Measurements from ENCODE around the gene NRARP. TPM values are rescaled to one million over a fixed set of nuclear protein-coding genes. Genes with fewer than 3 reads are reported as not detected.
A peak's percentile ranks its signal among the peaks of the same experiment; 100 is the strongest.

Gene NRARP
- total RNA-seq, 3 donors from 2014 or later: 7.6 to 15.6 (median 11.6) TPM

GRCh38 chr9:137293094-137293481, 9.0 kb downstream of the NRARP start:
- DNase-seq (no peak), ATAC-seq (no peak)
- Mint-ChIP-seq H3K4me1 (ENCODE audit: low read depth) (peaks cover 9% of the 10 kb centered on the region), H3K27me3 (ENCODE audit: low read depth) (peaks cover 26% of the 10 kb centered on the region), H3K9me3 (no peaks in the 10 kb centered on the region), H3K36me3 (ENCODE audit: insufficient read depth) (no peaks in the 10 kb centered on the region), H3K4me3 (no peak overlapping the region)

DNA sequence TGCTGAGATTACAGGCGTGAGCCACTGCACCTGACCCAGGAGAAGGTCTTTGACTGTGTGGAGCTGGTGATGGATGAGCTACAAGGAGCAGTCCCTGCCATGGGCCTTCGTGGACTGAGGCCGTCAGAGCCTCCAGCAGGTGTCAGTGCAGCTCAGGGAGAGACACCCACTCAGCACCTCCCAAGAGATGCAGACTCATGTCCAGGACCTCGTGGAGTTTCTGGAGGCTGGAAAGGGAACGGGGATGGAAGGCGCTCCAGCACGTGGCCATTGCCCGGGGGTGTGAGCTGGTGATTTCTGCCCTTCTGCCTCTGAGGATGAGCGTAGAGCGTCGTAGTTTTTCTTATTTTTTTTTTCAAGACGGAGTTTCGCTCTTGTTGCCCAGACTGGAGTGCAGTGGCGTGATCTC, 15.1 kb downstream of the NRARP start:
- DNase-seq (no peak), ATAC-seq (peak in 1 of 2 donors; percentile 46)
- peaks cover 2% of the 10 kb centered on the region for H3K36me3 Mint-ChIP-seq (ENCODE audit: insufficient read depth)
- no peaks in the 10 kb centered on the region for H3K9me3 Mint-ChIP-seq
- H3K4me3 Mint-ChIP-seq: no peak overlapping the region
- H3K4me1 Mint-ChIP-seq (ENCODE audit: low read depth): peaks cover 2% of the 10 kb centered on the region
- H3K27me3 Mint-ChIP-seq (ENCODE audit: low read depth): peaks cover 5% of the 10 kb centered on the region

- DNase-seq (no peak), ATAC-seq (no peak)
- Mint-ChIP-seq H3K36me3 (ENCODE audit: insufficient read depth) (peaks cover 2% of the 10 kb centered on the region), H3K9me3 (no peaks in the 10 kb centered on the region), H3K4me3 (no peak overlapping the region), H3K4me1 (ENCODE audit: low read depth) (peaks cover 8% of the 10 kb centered on the region), H3K27me3 (ENCODE audit: low read depth) (peaks cover 7% of the 10 kb centered on the region)
Measured at GRCh38 chr9:137281345-137282116, 20.5 kb downstream of the NRARP start.

DNA sequence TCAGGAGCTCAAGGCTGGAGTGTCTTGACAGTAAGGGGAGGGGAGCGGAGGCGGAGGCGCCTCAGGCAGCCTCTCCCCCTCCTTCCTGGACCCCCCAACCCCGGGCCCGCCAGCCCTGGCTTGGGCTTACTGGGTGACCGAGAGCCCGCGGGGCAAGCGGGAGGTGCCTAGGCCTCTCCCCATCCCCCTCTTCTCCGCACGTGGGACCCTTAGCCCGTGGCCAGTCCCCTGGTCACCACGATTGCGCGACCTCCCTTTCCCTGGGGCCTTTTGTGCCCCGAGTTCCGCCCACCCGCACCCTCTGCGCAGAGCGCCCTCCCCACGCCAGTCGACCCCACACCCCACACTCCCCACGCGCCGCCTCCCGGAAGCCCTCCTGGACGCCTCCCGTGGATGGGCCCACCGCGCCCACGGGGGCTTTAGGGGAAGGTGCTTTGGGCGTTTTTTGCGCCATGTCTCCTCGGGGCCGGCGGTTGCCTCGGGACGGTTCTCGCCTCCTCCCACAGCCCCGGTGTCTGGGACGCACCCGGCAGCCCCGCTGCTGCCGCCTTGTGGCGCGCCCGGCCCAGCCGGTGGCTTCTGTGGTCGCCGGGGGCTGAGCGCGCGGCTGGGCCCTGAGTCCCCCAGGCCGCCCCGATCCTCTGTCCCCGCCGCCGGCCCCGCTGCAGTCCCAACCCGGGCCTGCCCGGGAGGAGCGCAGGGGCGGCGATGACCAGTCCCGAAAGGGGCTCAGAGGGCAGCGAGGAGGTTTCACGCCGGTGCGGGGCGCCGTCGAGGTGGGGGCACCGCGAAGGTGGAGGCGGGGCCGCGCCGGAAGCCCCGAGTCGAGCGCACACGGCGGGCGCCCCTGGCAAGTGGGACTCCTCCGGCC, 21.4 kb downstream of the NRARP start:
- no peaks in the 10 kb centered on the region for H3K9me3 Mint-ChIP-seq
- peaks cover 7% of the 10 kb centered on the region for H3K27me3 Mint-ChIP-seq (ENCODE audit: low read depth)
- peaks cover 9% of the 10 kb centered on the region for H3K4me1 Mint-ChIP-seq (ENCODE audit: low read depth)
- DNase-seq (no peak), ATAC-seq (peak in 1 of 2 donors; percentile 23)
- no peak overlapping the region for H3K4me3 Mint-ChIP-seq
- peaks cover 2% of the 10 kb centered on the region for H3K36me3 Mint-ChIP-seq (ENCODE audit: insufficient read depth)

- Mint-ChIP-seq H3K4me1 (ENCODE audit: low read depth) (peaks cover 13% of the 10 kb centered on the region), H3K9me3 (no peaks in the 10 kb centered on the region), H3K36me3 (ENCODE audit: insufficient read depth) (peaks cover 2% of the 10 kb centered on the region), H3K27me3 (ENCODE audit: low read depth) (peaks cover 7% of the 10 kb centered on the region), H3K4me3 (no peak overlapping the region)
- ATAC-seq (no peak), DNase-seq (no peak)
Measured at GRCh38 chr9:137279741-137280473, 22.2 kb downstream of the NRARP start.

DNA sequence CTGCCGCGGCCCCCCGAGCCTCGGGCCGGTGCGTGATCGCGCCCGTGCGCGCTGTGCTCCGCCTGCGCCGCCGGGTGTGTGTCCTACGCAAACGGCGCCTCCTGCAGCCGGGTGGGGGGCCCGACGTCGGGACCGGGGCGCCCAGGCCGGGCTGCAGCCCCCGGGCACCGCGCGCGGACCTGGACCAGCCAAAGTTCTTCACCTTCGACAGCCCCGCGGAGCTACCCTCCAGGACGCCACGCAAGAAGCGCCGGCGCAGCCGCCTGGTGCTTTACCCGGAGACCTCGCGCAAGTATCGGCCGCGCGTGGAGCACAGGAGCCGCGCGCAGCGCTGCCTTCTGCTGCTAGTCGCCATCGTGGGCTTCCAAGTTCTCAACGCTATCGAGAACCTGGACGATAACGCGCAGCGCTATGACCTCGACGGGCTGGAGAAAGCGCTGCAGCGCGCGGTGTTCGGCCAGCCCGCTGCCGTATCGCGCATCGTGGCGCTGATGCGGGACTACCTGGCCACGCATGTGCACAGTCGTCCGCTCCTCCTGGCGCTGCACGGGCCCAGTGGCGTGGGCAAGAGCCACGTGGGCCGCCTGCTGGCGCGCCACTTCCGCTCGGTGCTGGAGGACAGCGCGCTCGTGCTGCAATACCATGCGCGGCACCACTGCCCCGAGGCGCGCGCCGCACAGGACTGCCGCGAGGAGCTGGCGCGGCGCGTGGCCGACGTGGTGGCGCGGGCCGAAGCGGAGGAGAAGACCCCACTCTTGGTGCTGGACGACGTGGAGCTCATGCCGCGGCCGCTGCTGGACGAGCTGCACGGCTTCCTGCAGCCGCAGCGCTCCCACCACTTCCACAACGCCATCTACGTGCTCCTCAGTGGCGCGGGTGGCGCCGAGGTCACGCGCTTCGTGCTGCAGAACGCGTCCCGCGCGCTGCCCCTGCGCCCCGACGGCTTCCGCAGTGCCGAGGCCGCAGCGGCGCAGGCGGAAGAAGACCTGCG, 23.1 kb downstream of the NRARP start:
- ATAC-seq (no peak), DNase-seq (no peak)
- no peak overlapping the region for H3K4me3 Mint-ChIP-seq
- peaks cover 7% of the 10 kb centered on the region for H3K27me3 Mint-ChIP-seq (ENCODE audit: low read depth)
- peaks cover 15% of the 10 kb centered on the region for H3K4me1 Mint-ChIP-seq (ENCODE audit: low read depth)
- H3K9me3 Mint-ChIP-seq: no peaks in the 10 kb centered on the region
- peaks cover 2% of the 10 kb centered on the region for H3K36me3 Mint-ChIP-seq (ENCODE audit: insufficient read depth)

DNA sequence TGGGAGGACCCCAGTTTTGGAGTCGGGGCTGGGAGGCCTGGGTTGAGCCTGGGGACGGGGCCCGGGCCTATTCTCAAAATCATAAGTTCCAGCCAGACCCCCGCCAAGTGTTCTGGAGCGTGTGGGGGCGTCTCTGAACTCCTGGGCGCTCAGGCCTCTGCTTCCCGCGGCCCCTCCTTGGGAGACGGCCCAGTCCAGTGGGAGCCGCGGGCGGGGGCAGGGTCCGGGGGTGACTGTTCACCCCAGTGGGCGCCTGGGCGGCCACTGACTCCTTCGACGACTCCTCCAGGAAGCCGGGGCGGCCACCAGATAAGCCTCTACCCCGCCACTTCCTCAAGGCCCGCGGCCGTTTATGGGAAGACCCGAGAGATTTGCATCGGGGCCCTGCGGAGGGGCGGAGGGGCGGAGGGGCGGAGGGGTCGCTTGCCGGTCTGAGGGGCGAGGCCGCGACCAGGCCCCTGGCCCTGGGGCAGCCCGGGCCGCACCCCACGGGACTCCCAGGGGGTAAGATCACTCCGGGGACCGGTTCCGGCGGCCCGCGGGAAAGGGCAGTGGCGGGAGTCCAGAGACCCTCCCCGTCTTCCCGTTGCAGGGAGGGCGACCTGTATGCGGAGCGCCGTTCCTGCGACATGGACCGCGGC, 23.9 kb downstream of the NRARP start:
- peak; percentile 5 to 9 for ATAC-seq
- H3K36me3 Mint-ChIP-seq (ENCODE audit: insufficient read depth): peaks cover 5% of the 10 kb centered on the region
- no peaks in the 10 kb centered on the region for H3K9me3 Mint-ChIP-seq

GRCh38 chr9:137277329-137278041, 24.6 kb downstream of the NRARP start, which contains the start of gene TOR4A:
TSS of gene TOR4A (plus strand) at chr9:137277726. CDS start at chr9:137278690, 964 bp downstream.
- H3K9me3 Mint-ChIP-seq: no peaks in the 10 kb centered on the region
- DNase-seq (no peak), ATAC-seq (peak; percentile 58 to 61)
- peak within 1 kb of the TSS; percentile 79 for H3K4me3 Mint-ChIP-seq
- peaks cover 6% of the 10 kb centered on the region for H3K27me3 Mint-ChIP-seq (ENCODE audit: low read depth)
- peaks cover 4% of the 10 kb centered on the region for H3K36me3 Mint-ChIP-seq (ENCODE audit: insufficient read depth)
- peaks cover 13% of the 10 kb centered on the region for H3K4me1 Mint-ChIP-seq (ENCODE audit: low read depth)

More for the DNA sequence above, 23.9 kb downstream of the NRARP start:
- DNase-seq: no peak
- peaks cover 7% of the 10 kb centered on the region for H3K27me3 Mint-ChIP-seq (ENCODE audit: low read depth)
- H3K4me3 Mint-ChIP-seq: peak overlapping the region; percentile 79
- peaks cover 15% of the 10 kb centered on the region for H3K4me1 Mint-ChIP-seq (ENCODE audit: low read depth)

- peak overlapping the region; percentile 21 for H3K4me3 Mint-ChIP-seq
- H3K9me3 Mint-ChIP-seq: no peaks in the 10 kb centered on the region
- DNase-seq (no peak), ATAC-seq (no peak)
- H3K4me1 Mint-ChIP-seq (ENCODE audit: low read depth): peaks cover 13% of the 10 kb centered on the region
- no peaks in the 10 kb centered on the region for H3K27me3 Mint-ChIP-seq (ENCODE audit: low read depth)
- H3K36me3 Mint-ChIP-seq (ENCODE audit: insufficient read depth): peaks cover 3% of the 10 kb centered on the region
Measured at GRCh38 chr9:137276473-137277328, 25.4 kb downstream of the NRARP start.

- DNase-seq (no peak), ATAC-seq (no peak)
- H3K27me3 Mint-ChIP-seq (ENCODE audit: low read depth): no peaks in the 10 kb centered on the region
- peaks cover 19% of the 10 kb centered on the region for H3K4me1 Mint-ChIP-seq (ENCODE audit: low read depth)
- no peaks in the 10 kb centered on the region for H3K9me3 Mint-ChIP-seq
- no peak overlapping the region for H3K4me3 Mint-ChIP-seq
- H3K36me3 Mint-ChIP-seq (ENCODE audit: insufficient read depth): peaks cover 3% of the 10 kb centered on the region
Measured at GRCh38 chr9:137275588-137276472, 26.2 kb downstream of the NRARP start.

- DNase-seq (no peak), ATAC-seq (no peak)
- no peaks in the 10 kb centered on the region for H3K27me3 Mint-ChIP-seq (ENCODE audit: low read depth)
- H3K4me3 Mint-ChIP-seq: peak overlapping the region; percentile 29
- peaks cover 19% of the 10 kb centered on the region for H3K4me1 Mint-ChIP-seq (ENCODE audit: low read depth)
- H3K9me3 Mint-ChIP-seq: no peaks in the 10 kb centered on the region
- peaks cover 3% of the 10 kb centered on the region for H3K36me3 Mint-ChIP-seq (ENCODE audit: insufficient read depth)
Measured at GRCh38 chr9:137275203-137275587, 26.9 kb downstream of the NRARP start.

All from activated T-cell treated with anti-CD3 and anti-CD28 coated beads, Interleukin-2, amount 50 U/mL, for 4 hours (primary cell).